HepG2 (cell line): ENCODE measurements around the gene DLG2. TPM values are rescaled to one million over a fixed set of nuclear protein-coding genes. Genes with fewer than 3 reads are reported as not detected.

Source experiments
- ATAC-seq: fragments of 200-7000 bp; cut with Tn5 transposase; 3 replicates; pipeline ENCODE4 v1.9.1; 2020; ENCODE audit warnings: mild to moderate bottlenecking, moderate library complexity
- BruUV-seq: library from RNA; stranded (reverse); fragments of 400-500 nt; replicated peaks from 2 replicates; lab custom pipeline; 2021; lab: Mats Ljungman, UMichigan
- CTCF ChIA-PET: fragments of 300-600 bp; formaldehyde crosslinking; extraction: SDS; loops from one replicate; lab custom pipeline; 2021; ENCODE audit warnings: low total read pairs, inconsistent platforms, low intra/inter-chr PET ratio; lab: Yijun Ruan, JAX
- POLR2A ChIA-PET: fragments of 350-600 bp; sonication (Branson Sonifier 250); formaldehyde crosslinking; loops from one replicate; lab custom pipeline; 2020; ENCODE audit warnings: antibody characterized with exemption, inconsistent platforms; lab: Yijun Ruan, JAX
- DNase-seq: peaks from one replicate; pipeline ENCODE4 v3.0.0-alpha.2; 2015; ENCODE audit warnings: low spot score
- FAIRE-seq: peaks from 3 replicates; lab custom pipeline; 2011; peaks lifted over from hg19 to GRCh38; lab: Jason Lieb, UNC
- H2AFZ ChIP-seq: one replicate; pipeline ENCODE4 v1.6.1; 2011; ENCODE audit warnings: low read length, inconsistent platforms
- H3K27ac ChIP-seq: fragments of 300-600 bp; 3 replicates; pipeline ENCODE4 v1.8.0; 2011; ENCODE audit warnings: mixed run types, mild to moderate bottlenecking, mixed read lengths, low read length, inconsistent platforms; ENCODE audit not compliant: insufficient read depth; ENCODE audit errors: extremely low read length
- H3K27me3 ChIP-seq, 2 experiments: fragments of 200-600 bp in 1 of 2; 2 replicates in 1 of 2; 3 replicates in 1 of 2; pipeline versions ENCODE4 v1.6.0 to v1.8.0; 2011; ENCODE audit warnings: low read length in 2 of 2, mild to moderate bottlenecking in 2 of 2, moderate library complexity in 2 of 2, inconsistent platforms in 1 of 2; ENCODE audit not compliant: insufficient read depth in 2 of 2, control insufficient read depth in 1 of 2
- H3K36me3 ChIP-seq, 2 experiments: fragments of 200-600 bp in 1 of 2; replicated peaks in 1 of 2; 2 replicates in 1 of 2; 3 replicates in 1 of 2; pipeline versions ENCODE4 v1.5.1 to v1.8.0; 2011; ENCODE audit warnings: low read length in 2 of 2, inconsistent platforms in 1 of 2; ENCODE audit not compliant: insufficient read depth in 2 of 2, control insufficient read depth in 1 of 2
- H3K4me1 ChIP-seq: 2 replicates; pipeline ENCODE4 v1.5.1; 2012; ENCODE audit warnings: low read length, inconsistent platforms; ENCODE audit not compliant: insufficient read depth
- H3K4me2 ChIP-seq: 2 replicates; pipeline ENCODE4 v1.6.0; 2011; ENCODE audit warnings: low read depth, low read length, inconsistent platforms
- H3K4me3 ChIP-seq, 3 experiments: fragments of 200-600 bp in 1 of 3; sonication (generic), shearing (Covaris generic) in 1 of 3; replicated peaks in 1 of 3; 2 replicates each; pipeline ENCODE4 v1.5.1; 2011 to 2016; ENCODE audit warnings: low read length in 3 of 3, inconsistent platforms in 2 of 3, low read depth in 2 of 3, mild to moderate bottlenecking in 2 of 3, control low read depth in 1 of 3, mixed read lengths in 1 of 3; ENCODE audit not compliant: insufficient read depth in 1 of 3
- H3K79me2 ChIP-seq: one replicate; pipeline ENCODE4 v1.6.1; 2011; ENCODE audit warnings: low read length, inconsistent platforms; ENCODE audit not compliant: insufficient read depth
- H3K9ac ChIP-seq: 2 replicates; pipeline ENCODE4 v1.6.0; 2011; ENCODE audit warnings: mild to moderate bottlenecking, low read depth, low read length, inconsistent platforms; ENCODE audit not compliant: insufficient read depth
- H3K9me3 ChIP-seq: 2 replicates; pipeline ENCODE4 v1.5.1; 2012; ENCODE audit warnings: mild to moderate bottlenecking, low read length
- H4K20me1 ChIP-seq: 2 replicates; pipeline ENCODE4 v1.6.0; 2011; ENCODE audit warnings: inconsistent platforms, mild to moderate bottlenecking, low read length, moderate library complexity; ENCODE audit not compliant: insufficient read depth
- AHR ChIP-seq: IDR thresholded peaks from 2 replicates; pipeline ENCODE4 v1.6.1; 2018; ENCODE audit warnings: missing genetic modification reagents, missing compliant biosample characterization
- ARNT2 ChIP-seq: sonication (generic); formaldehyde crosslinking; IDR thresholded peaks from 2 replicates; pipeline ENCODE4 v1.8.0; 2022; ENCODE audit warnings: mild to moderate bottlenecking, low read depth, missing genetic modification reagents, moderate library complexity
- CAMTA2 ChIP-seq: sonication (generic); formaldehyde crosslinking; IDR thresholded peaks from 2 replicates; pipeline ENCODE4 v1.4.0; 2020; ENCODE audit warnings: mild to moderate bottlenecking, missing genetic modification reagents, borderline replicate concordance
- FOXO1 ChIP-seq: sonication (generic); formaldehyde crosslinking; IDR thresholded peaks from 2 replicates; pipeline ENCODE4 v1.4.0; 2020; ENCODE audit warnings: missing genetic modification reagents
- IKZF4 ChIP-seq: sonication (generic); formaldehyde crosslinking; IDR thresholded peaks from 2 replicates; pipeline ENCODE4 v1.5.1; 2020; ENCODE audit warnings: borderline replicate concordance, mild to moderate bottlenecking, low read depth, missing genetic modification reagents; ENCODE audit errors: not compliant biosample characterization
- KAT7 ChIP-seq: IDR thresholded peaks from 2 replicates; pipeline ENCODE4 v1.6.1; 2018; ENCODE audit warnings: borderline replicate concordance, missing compliant biosample characterization
- NR2F6 ChIP-seq, 2 experiments: IDR thresholded peaks; 2 replicates each; pipeline ENCODE4 v1.6.1; 2016; ENCODE audit warnings: antibody characterized with exemption in 1 of 2, mild to moderate bottlenecking in 1 of 2
- RARA ChIP-seq: IDR thresholded peaks from 2 replicates; pipeline ENCODE4 v1.6.1; 2016; ENCODE audit warnings: missing genetic modification reagents, missing compliant biosample characterization
- U2AF1 ChIP-seq: fragments of 200-400 bp; formaldehyde crosslinking; optimal IDR thresholded peaks from 2 replicates; pipeline ENCODE3; 2017; ENCODE audit warnings: mild to moderate bottlenecking, low read depth, low read length
- ZNF331 ChIP-seq: sonication (generic); formaldehyde crosslinking; IDR thresholded peaks from 2 replicates; pipeline ENCODE4 v1.4.0; 2020; ENCODE audit warnings: missing genetic modification reagents
- ZNF607 ChIP-seq: sonication (generic); formaldehyde crosslinking; IDR thresholded peaks from 2 replicates; pipeline ENCODE4 v1.5.1; 2020; ENCODE audit warnings: missing genetic modification reagents, mild to moderate bottlenecking, borderline replicate concordance
- ZNF761 ChIP-seq: sonication (generic); formaldehyde crosslinking; conservative IDR thresholded peaks from 2 replicates; pipeline ENCODE4 v1.4.0; 2020; ENCODE audit warnings: mild to moderate bottlenecking, missing genetic modification reagents
- WGBS: methylation state at CpG from one replicate; pipeline ENCODE4 v1.1.6; 2017; ENCODE audit warnings: low lambda C conversion rate; 5-methylcytosine and 5-hydroxymethylcytosine counted together
- in situ Hi-C: cut with HindIII; loops from 2 replicates; pipeline ENCODE4 v1.10.0; 2017; ENCODE audit warnings: low pct_unique_long_range_greater_than_20kb; ENCODE audit not compliant: extremely low pct_ligation_motif_present
- intact Hi-C: fragments of 100-400 bp; cut with micrococcal nuclease; formaldehyde crosslinking; loops from one replicate; pipeline ENCODE4 v1.10.0; 2022; ENCODE audit not compliant: unreplicated experiment
- polyA plus RNA-seq, 8 experiments: library from polyadenylated mRNA; depleted of rRNA in 3 of 8; stranded (reverse) in 7 of 8; unstranded in 1 of 8; fragments of >200 nt; fragmentation: Illumina TruSeq in 4 of 8; extraction: Trizol in 4 of 8; gene quantifications; 2 replicates each; pipeline versions ENCODE4 v1.2.1 to v1.2.3, GENCODE V29; 2011 to 2016; ENCODE audit warnings: low read depth in 4 of 8, missing spikeins in 1 of 8, mixed read lengths in 1 of 8; ENCODE audit not compliant: insufficient read depth in 1 of 8
- total RNA-seq, 5 experiments: library from RNA; depleted of rRNA; stranded (reverse); fragments of >200 nt; fragmentation: Illumina TruSeq; extraction: Trizol; gene quantifications; 2 replicates each; pipeline ENCODE4 v1.2.3, GENCODE V29; 2016; ENCODE audit warnings: low read depth in 1 of 5
- TF ChIP-seq, protein P1 (sequence below): IDR thresholded peaks from 2 replicates; pipeline ENCODE4 v1.6.1; 2016
- TF ChIP-seq, protein P2 (sequence below): sonication (generic); formaldehyde crosslinking; IDR thresholded peaks from 2 replicates; pipeline ENCODE4 v1.5.0; 2020; ENCODE audit warnings: missing genetic modification reagents, mild to moderate bottlenecking, borderline replicate concordance

Gene DLG2
- total and polyA plus RNA-seq, 2 of the 13 experiments (the other 11 are each of a cell fraction or from before 2014, with no cell fraction given), result 0.46 to 1.0 TPM

DNA sequence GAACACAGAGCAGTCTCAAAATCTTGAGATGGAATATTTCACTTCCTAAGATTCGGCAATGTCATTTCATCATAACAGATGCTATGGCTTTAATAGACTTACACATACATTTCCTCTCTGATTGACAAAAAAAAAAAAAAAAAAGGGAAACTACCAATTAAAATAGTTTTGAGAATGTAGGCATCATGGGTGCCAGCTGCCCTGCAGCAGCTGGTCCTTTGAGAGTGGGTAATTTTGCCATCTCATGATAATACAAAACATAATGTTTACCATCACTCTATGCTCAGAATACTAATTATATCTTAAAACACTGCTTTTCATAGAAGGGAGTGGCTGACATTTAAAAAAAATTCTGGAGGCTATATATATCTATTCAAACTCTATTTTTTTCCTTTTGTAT is 1565.4 kb downstream of the DLG2 start:
- Histone ChIP-seq H3K79me2 (no peaks in the 10 kb centered on the region), H3K9ac (no peak overlapping the region), H3K9me3 (no peaks in the 10 kb centered on the region), H3K27ac (no peak overlapping the region), H3K4me2 (no peak overlapping the region), H2AFZ (no peak overlapping the region), H3K4me1 (no peaks in the 10 kb centered on the region), H3K4me3 (no peak overlapping the region), H4K20me1 (no peaks in the 10 kb centered on the region), H3K27me3 (no peaks in the 10 kb centered on the region)
- in situ Hi-C loops (no loop called here), intact Hi-C loops (no loop called here)
- DNase-seq (no peak), FAIRE-seq (no peak)
- TF ChIP-seq ZNF331 (CRISPR knock-in tag) (no peak), FOXO1 (CRISPR knock-in tag) (no peak), U2AF1 (no peak), ZNF607 (CRISPR knock-in tag) (no peak), AHR (CRISPR knock-in tag) (no peak), ARNT2 (no peak), CAMTA2 (CRISPR knock-in tag) (no peak), RARA (CRISPR knock-in tag) (no peak), NR2F6 (IDR thresholded peaks at IDR 0.05) (no peak), NR2F6 (CRISPR knock-in tag; IDR thresholded peaks at IDR 0.05) (no peak), KAT7 (no peak), ZNF761 (CRISPR knock-in tag) (no peak), IKZF4 (CRISPR knock-in tag) (no peak)
- TF ChIP-seq, protein P1, sequence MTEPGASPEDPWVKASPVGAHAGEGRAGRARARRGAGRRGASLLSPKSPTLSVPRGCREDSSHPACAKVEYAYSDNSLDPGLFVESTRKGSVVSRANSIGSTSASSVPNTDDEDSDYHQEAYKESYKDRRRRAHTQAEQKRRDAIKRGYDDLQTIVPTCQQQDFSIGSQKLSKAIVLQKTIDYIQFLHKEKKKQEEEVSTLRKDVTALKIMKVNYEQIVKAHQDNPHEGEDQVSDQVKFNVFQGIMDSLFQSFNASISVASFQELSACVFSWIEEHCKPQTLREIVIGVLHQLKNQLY, result no peak
- TF ChIP-seq, protein P2, sequence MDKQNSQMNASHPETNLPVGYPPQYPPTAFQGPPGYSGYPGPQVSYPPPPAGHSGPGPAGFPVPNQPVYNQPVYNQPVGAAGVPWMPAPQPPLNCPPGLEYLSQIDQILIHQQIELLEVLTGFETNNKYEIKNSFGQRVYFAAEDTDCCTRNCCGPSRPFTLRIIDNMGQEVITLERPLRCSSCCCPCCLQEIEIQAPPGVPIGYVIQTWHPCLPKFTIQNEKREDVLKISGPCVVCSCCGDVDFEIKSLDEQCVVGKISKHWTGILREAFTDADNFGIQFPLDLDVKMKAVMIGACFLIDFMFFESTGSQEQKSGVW (CRISPR knock-in tag), result no peak
- TF ChIP-seq, all 625 proteins: peak for 0
- no TSS peak for BruUV-seq
- ATAC-seq, result no peak
- ChIA-PET POLR2A (no interaction called here), CTCF (no interaction called here)
- H3K36me3 ChIP-seq, result no peaks in the 10 kb centered on the region
- 0% methylated on average over 1 of the region's 1 CpG for WGBS
